Body of pancreas (tissue), 4 donors: ENCODE data around the gene PTPRN2.

Experiments
- POLR2A ChIP-seq, 3 donors: fragments of 450-650 bp; IDR thresholded peaks; one replicate each; pipeline ENCODE4 v1.6.1; 2016; ENCODE audit warnings: antibody characterized with exemption in 3 of 3, mild to moderate bottlenecking in 2 of 3
- TF ChIP-seq, protein P1 (sequence below), 7 experiments: fragments of 450-650 bp in 4 of 7; fragments of 200-600 bp in 3 of 7; sonication (generic) in 3 of 7; IDR thresholded peaks; one replicate each; pipeline ENCODE4 v1.5.1; 2016 to 2019; ENCODE audit warnings: antibody characterized with exemption in 7 of 7

DNA sequence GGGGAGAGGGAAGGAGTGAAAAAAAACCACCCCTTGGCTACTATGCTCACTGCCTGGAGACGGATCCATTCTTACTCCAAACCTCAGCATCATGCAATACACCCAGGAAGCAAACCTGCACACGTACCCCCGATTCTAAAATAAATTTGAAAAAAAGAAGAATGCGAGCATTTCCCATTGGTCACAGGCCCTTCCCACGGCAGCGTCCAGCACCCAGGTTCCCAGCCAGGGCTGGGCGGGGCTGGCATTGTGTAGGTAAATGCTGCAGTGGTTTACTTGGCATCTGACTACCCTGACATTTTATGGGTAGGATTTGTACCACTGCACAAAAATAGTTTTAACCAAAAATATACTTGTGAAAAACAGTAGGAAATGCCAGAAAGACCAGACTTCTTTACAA, 831.9 kb downstream of the PTPRN2 start:
- TF ChIP-seq, protein P1, sequence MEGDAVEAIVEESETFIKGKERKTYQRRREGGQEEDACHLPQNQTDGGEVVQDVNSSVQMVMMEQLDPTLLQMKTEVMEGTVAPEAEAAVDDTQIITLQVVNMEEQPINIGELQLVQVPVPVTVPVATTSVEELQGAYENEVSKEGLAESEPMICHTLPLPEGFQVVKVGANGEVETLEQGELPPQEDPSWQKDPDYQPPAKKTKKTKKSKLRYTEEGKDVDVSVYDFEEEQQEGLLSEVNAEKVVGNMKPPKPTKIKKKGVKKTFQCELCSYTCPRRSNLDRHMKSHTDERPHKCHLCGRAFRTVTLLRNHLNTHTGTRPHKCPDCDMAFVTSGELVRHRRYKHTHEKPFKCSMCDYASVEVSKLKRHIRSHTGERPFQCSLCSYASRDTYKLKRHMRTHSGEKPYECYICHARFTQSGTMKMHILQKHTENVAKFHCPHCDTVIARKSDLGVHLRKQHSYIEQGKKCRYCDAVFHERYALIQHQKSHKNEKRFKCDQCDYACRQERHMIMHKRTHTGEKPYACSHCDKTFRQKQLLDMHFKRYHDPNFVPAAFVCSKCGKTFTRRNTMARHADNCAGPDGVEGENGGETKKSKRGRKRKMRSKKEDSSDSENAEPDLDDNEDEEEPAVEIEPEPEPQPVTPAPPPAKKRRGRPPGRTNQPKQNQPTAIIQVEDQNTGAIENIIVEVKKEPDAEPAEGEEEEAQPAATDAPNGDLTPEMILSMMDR (IDR thresholded peaks at IDR 0.05): no peak
- no peak for TF ChIP-seq POLR2A (IDR thresholded peaks at IDR 0.05)
